Type B pancreatic cell (in vitro differentiated cells): ENCODE results near the gene CACNA1C. TPM values are rescaled to one million over a fixed set of nuclear protein-coding genes. Genes with fewer than 3 reads are reported as not detected.

Source experiments
- DNase-seq: peaks from one replicate; pipeline ENCODE4 v3.0.0; 2021; ENCODE audit warnings: mixed read lengths; ENCODE audit not compliant: unreplicated experiment; ENCODE audit errors: extremely low spot score
- H3K27ac Mint-ChIP-seq: 2 replicates; pipeline ENCODE4 v1.8.0; 2021; ENCODE audit warnings: mild to moderate bottlenecking, mixed read lengths
- H3K27me3 Mint-ChIP-seq: 2 replicates; pipeline ENCODE4 v1.8.0; 2021; ENCODE audit warnings: mixed read lengths
- H3K36me3 Mint-ChIP-seq: 2 replicates; pipeline ENCODE4 v1.8.0; 2021; ENCODE audit warnings: mixed read lengths
- H3K4me1 Mint-ChIP-seq: one replicate; pipeline ENCODE4 v1.8.0; 2021; ENCODE audit warnings: mixed read lengths; ENCODE audit not compliant: unreplicated experiment
- H3K4me3 Mint-ChIP-seq: 2 replicates; pipeline ENCODE4 v1.8.0; 2021; ENCODE audit warnings: mild to moderate bottlenecking, mixed read lengths
- H3K9me3 Mint-ChIP-seq: 2 replicates; pipeline ENCODE4 v1.8.0; 2021; ENCODE audit warnings: mixed read lengths
- CTCF ChIP-seq: fragments of 200-600 bp; sonication (generic); conservative IDR thresholded peaks from 2 replicates; pipeline ENCODE4 v1.5.0; 2021; ENCODE audit warnings: antibody characterized with exemption, mild to moderate bottlenecking
- total RNA-seq: library from RNA; stranded (reverse); gene quantifications from 2 replicates; pipeline ENCODE4 v1.2.1, GENCODE V29; 2021; ENCODE audit warnings: low replicate concordance

CACNA1C gene
- total RNA-seq, 1 donor from 2014 or later: 14.3 TPM

- no peak for DNase-seq
- no peak overlapping the region for H3K4me3 Mint-ChIP-seq
Measured at GRCh38 chr12:2429032-2429431, 376.2 kb downstream of the CACNA1C start.

GRCh38 chr12:2431810-2432209 lies 379.0 kb downstream of the CACNA1C start:
- no peak for TF ChIP-seq CTCF
- Mint-ChIP-seq H3K4me3 (no peak overlapping the region), H3K4me1 (no peaks in the 10 kb centered on the region), H3K27me3 (peaks cover 17% of the 10 kb centered on the region), H3K36me3 (peaks cover 13% of the 10 kb centered on the region), H3K27ac (no peak overlapping the region), H3K9me3 (peaks cover 8% of the 10 kb centered on the region)
- no peak for DNase-seq

More at GRCh38 chr12:2429032-2429431, 376.2 kb downstream of the CACNA1C start:
- TF ChIP-seq CTCF: no peak
- Mint-ChIP-seq H3K9me3 (peaks cover 16% of the 10 kb centered on the region), H3K27ac (no peak overlapping the region), H3K4me1 (no peaks in the 10 kb centered on the region), H3K27me3 (peaks cover 15% of the 10 kb centered on the region), H3K36me3 (peaks cover 25% of the 10 kb centered on the region)

- no peak for DNase-seq
- H3K27ac Mint-ChIP-seq: no peak overlapping the region
- no peak for TF ChIP-seq CTCF
- no peak overlapping the region for H3K4me3 Mint-ChIP-seq
- H3K36me3 Mint-ChIP-seq: peaks cover 11% of the 10 kb centered on the region
- no peaks in the 10 kb centered on the region for H3K4me1 Mint-ChIP-seq
- peaks cover 9% of the 10 kb centered on the region for H3K9me3 Mint-ChIP-seq
- H3K27me3 Mint-ChIP-seq: peaks cover 17% of the 10 kb centered on the region
Measured at GRCh38 chr12:2432856-2433255, 380.1 kb downstream of the CACNA1C start.

GRCh38 chr12:2435511-2435910 lies 382.7 kb downstream of the CACNA1C start:
- Mint-ChIP-seq H3K27me3 (peaks cover 19% of the 10 kb centered on the region), H3K9me3 (peaks cover 6% of the 10 kb centered on the region), H3K27ac (no peak overlapping the region), H3K4me3 (no peak overlapping the region), H3K36me3 (peaks cover 7% of the 10 kb centered on the region), H3K4me1 (no peaks in the 10 kb centered on the region)
- no peak for TF ChIP-seq CTCF
- DNase-seq: no peak

GRCh38 chr12:2439332-2440100 lies 386.7 kb downstream of the CACNA1C start:
- H3K27ac Mint-ChIP-seq: no peak overlapping the region
- H3K4me3 Mint-ChIP-seq: no peak overlapping the region
- H3K36me3 Mint-ChIP-seq: peaks cover under 1% of the 10 kb centered on the region

More at GRCh38 chr12:2439332-2440100, 386.7 kb downstream of the CACNA1C start:
- Mint-ChIP-seq H3K9me3 (peaks cover 6% of the 10 kb centered on the region), H3K4me1 (no peaks in the 10 kb centered on the region), H3K27me3 (peaks cover 16% of the 10 kb centered on the region)
- no peak for DNase-seq
- no peak for TF ChIP-seq CTCF
